Activated T-helper 1 cell treated with Interleukin-2 at 50 U/mL for 16 hours (primary cell): ENCODE results near the gene PIK3CB.
"Not testable (repeated sequence)": the region's sequence is repeated elsewhere in the genome, so short reads cannot be mapped to it uniquely, and the experiment has no call there.

Experiments
- DNase-seq: peaks from one replicate; pipeline ENCODE4 v3.0.0-alpha.2; 2020; ENCODE audit warnings: low read depth

PIK3CB gene

DNA sequence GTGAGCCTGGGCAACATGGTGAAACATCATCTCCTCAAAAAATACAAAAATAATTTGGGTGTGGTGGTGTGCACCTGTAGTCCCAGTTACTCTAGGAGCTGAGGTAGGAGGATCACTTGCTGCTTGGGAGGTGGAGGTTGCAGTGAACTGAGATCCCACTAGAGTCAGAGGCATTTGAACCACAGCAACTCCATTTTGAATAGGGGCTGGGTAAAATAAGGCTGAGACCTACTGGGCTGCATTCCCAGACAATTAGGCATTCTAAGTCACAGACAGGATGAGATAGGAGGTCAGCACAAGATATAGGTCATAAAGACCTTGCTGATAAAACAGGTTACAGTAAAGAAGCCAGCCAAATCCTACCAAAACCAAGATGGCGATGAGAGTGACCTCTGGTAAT is 12.1 kb upstream of the PIK3CB start:
- DNase-seq, result not testable (repeated sequence)

- no peak for DNase-seq
Measured at GRCh38 chr3:138846262-138846791, 11.6 kb upstream of the PIK3CB start.

DNA sequence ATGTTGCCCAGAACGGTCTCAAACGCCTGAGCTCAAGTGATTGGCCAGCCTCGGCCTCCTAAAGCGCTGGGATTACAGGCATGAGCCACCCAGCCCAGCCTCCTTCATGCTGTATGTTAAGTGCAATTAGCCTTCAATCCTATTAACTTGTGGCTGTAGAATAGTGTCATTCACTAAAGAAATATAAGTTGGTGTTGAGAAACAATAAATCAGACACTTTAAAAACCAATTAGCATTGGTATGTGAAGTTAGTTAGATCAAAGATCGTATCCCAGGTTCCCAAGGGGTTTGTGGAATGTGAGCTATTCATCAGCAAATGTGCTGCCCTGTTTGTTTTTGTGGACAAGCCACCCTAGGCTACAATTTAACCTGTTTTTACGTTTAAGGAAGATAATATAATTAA is 11.0 kb upstream of the PIK3CB start:
- no peak for DNase-seq

DNA sequence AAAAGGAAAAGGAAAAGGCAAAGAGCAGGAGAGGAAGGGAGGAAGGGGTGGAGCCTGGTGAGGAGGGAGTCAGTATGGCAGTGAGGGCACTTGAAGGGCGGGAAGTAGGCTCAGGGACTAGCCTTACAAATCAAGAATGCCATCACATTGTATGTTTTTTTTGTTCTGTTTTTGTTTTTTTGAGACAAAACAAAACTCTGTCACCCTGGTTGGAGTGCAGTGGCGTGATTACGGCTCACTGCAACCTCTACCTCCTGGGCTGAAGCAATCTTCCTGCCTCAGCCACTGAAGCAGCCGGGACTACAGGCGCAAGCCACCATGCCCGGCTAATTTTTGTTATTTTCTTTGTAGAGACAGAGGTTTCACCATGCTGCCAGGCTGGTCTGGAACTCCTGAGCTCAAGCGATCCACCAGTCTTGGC is 10.5 kb upstream of the PIK3CB start:
- no peak for DNase-seq

DNA sequence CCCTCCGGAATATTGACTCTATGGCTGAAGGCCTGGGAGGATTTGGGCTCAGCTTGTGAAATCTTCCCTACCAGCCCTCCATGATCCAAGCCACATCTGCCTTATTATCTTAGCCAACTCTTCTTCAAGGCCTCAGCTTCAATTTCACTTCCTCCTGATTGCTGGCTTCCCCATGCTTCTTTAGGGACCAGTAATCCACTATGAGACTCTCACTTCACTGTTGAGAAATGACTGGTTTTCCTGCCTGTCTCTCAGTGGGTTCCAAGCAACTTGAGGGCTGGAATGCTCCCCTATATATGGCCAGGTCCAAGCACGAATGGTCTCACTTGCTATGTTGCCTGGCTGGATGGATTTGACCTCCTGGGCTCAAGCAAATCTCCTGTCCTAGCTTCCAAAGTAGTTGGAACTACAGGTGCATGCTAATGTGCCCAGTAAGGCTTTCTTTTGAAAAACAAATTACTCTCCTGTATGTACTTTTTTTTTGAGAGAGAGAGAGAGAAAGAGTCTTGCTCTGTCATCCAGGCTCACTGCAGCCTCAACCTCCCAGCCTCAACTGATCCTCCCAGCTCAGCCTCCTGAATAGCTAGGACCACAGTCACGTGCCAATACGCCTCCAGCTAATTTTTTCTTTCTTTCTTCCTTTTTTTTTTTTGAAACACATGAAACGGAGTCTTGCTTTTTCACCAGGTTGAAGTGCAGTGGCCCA is 7.9 kb upstream of the PIK3CB start:
- no peak for DNase-seq

- DNase-seq, result not testable (repeated sequence)
Measured at GRCh38 chr3:138838385-138838784, 3.7 kb upstream of the PIK3CB start.

DNA sequence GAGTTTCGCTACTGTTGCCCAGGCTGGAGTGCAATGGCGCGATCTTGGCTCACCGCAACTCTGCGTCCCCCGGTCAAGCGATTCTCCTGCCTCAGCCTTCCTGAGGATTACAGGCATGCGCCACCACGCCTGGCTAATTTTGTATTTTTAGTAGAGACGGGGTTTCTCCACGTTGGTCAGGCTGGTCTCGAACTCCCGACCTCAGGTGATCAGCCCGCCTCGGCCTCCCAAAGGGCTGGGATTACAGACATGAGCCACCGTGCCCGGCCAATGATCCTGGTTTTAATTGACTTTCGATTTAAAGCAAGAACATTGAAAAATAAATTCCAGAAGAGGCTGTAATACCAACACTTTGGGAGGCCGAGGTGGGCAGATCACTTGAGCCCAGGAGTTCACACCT is 1.1 kb upstream of the PIK3CB start:
- not testable (repeated sequence) for DNase-seq

- no peak for DNase-seq
Measured at GRCh38 chr3:138835397-138835757, 649 bp upstream of the PIK3CB start.

DNA sequence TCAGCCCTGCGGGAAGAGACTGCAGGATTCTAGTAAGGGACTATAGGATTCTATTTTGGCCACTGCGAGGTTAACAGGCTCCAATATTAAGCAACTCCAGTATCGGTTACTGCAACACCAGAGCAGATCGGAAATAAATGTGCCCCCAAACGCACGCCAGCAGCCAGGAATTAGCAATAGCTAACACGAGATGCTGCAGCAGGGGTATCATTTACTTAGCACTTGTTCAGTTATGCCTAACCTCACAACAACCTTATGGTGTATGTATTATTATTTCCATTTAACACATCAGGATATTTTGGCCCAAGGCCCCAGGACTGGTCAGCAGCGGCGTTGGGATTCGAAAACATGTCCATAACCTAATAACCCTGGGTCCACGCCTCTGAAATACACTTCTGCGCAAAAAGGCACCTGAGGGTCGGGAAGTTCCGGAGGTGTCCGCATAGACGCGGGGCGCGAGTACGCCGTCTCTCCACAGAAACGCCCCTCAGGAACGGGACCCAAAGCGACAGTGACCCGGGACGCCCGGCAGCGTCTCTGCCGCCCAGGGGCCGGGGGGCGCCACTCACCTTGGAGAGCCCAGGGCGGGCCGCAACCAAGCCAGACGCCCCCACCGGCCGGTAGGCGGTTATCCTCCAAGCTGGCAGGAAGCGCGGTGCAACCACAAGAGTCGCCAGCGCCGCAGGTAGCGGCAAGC is 681 bp downstream of the PIK3CB start:
- peak; percentile 55 for DNase-seq

DNA sequence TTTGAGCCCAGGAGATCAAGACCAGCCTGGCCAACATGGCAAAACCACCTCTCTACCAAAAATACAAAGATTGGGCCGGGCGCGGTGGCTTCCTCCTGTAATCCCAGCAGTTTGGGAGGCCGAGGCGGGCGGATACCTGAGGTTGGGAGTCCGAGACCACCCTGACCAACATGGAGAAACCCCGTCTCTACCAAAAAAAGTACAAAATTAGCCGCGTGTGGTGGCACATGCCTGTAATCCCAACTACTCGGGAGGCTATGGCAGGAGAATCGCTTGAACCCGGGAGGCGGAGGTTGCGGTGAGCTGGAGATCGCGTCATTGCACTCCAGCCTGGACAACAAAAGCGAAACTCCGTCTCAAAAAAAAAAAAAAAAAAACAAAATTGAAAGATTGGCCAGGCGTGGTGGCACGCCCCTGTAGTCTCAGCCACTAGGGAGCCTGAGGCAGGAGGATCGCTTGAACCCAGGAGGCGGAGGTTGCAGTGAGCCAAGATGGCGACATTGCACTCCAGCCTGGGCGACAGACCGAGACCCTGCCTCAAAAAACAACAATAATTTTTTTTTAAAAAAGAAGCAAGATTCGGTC is 2.2 kb downstream of the PIK3CB start:
- not testable (repeated sequence) for DNase-seq

GRCh38 chr3:138829886-138830510 is 4.7 kb downstream of the PIK3CB start:
- DNase-seq, result no peak

DNA sequence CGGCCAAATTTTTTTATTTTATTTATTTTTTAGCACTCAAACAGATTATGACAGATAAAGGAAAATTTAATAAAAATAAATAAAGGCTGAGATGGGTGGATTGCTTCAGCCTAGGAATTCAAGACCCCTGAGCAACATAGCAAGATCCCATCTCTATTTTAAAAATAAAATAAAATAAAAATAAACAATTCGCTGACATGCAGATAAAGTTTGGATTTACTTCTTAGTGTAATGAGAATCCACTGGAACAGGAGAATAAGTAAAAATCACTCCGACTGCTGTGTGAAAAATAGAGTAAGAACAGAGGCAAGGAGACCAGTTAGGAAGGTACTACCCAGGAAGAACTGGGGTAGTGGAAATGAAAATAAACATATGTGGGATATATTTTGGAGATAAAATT is 5.6 kb downstream of the PIK3CB start:
- DNase-seq, result no peak

- no peak for DNase-seq
Measured at GRCh38 chr3:138827222-138827621, 7.5 kb downstream of the PIK3CB start.

GRCh38 chr3:138825336-138825735 is 9.4 kb downstream of the PIK3CB start:
- DNase-seq, result no peak

DNA sequence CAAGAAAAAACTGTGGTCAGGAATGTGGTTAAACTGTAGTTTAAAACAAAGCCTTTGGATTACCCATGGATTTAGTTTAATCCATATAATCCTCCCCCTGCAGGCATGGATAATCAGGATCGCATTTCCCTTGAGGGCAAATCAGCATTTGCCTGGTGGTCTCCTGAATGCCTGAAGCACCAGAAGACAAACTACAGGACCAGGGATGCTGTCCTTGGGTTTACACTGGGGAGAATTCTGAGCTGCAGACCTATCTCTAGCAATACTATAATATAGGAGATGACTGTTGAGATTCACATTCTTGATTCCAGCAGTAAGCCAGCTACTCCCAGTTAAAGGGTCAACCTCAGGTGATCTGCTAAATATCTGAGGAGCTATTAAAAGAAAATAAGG is 10.6 kb downstream of the PIK3CB start:
- no peak for DNase-seq

- DNase-seq, result not testable (repeated sequence)
Measured at GRCh38 chr3:138820379-138820778, 14.3 kb downstream of the PIK3CB start.

DNA sequence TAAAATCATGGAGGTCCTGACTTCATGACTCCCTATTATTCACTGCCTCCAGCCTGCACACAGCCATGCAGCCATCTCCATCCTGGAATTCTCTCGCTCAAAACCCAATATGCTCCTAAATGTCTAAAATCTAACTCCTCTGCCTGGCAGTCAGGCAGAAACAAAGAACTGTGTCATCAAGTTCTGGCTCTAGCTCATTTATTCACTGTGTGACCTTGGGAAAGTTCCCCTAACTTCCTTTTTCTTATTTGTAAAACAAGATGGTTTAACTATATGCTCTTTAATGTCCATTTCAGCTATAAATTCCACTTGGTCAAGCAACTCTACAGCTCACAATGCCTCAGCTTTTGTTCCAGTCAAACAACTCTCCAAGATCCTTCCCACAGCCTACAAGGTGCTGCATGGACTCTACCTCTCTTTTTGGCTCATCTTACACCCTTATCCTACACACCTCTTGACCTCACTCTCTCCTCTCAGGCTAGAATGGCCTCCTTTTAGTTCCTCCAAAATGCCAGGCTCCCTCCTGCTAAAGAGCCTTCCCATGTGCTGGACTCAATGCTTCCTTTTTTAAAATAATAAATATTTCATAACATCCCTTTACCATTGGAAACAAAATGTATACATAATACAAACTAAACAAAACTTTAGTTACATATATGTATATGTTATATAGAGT is 16.4 kb downstream of the PIK3CB start:
- DNase-seq, result no peak

DNA sequence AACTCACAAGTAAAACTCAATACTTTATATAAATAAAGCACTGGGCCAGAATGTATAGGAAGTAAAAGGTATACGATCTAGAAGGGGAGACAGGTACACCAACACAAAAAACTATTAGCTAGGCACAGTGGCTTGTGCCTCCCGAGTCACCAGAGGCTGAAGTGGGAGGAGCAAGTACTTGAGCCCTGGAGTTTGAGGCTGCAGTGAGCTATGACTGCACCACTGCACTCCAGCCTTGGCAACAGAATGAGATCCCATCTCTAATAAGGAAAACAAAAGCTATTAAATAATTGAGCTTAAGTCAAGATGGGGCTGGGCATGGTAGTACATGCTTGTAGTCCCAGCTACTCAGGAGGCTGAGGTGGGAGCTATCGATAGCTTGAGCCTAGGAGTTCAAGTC is 17.0 kb downstream of the PIK3CB start:
- no peak for DNase-seq

- no peak for DNase-seq
Measured at GRCh38 chr3:138812806-138813205, 21.9 kb downstream of the PIK3CB start.

GRCh38 chr3:138809500-138810256 is 25.1 kb downstream of the PIK3CB start:
- DNase-seq, result no peak

DNA sequence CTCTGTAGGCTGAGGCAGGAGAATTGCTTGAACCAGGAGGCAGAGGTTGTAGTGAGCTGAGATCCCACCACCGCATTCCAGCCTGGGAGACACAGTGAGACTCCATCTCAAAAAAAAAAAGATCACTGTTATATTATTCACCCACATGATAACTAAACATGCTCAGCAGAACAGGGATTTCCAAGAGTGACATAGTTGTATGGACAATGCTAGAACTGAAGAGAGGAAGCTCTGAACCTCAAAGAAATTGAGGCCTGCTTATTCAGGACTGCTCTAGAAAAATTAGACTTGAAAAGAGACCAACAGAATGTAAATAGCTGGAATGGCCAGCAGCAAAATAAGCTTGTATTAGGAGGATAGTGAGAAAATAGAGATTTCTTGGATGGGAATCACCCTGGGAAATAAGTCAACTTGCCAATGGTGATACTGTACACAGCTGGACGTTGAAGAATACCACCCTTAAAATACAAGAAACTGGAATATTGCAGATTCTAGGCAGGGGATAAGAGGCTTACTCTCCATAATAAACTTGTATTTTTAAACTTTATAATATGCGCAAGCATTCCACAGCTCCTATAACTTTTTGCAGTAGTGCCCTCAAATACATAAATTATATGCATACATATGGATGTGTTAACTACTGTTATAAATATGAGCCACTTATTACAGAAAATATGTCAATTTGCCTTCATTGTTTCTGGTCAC is 28.2 kb downstream of the PIK3CB start:
- DNase-seq, result no peak
